ENCODE data around the gene NPR3. TPM values are rescaled to one million over a fixed set of nuclear protein-coding genes. Genes with fewer than 3 reads are reported as not detected.

NPR3 gene
- total RNA-seq, 2 experiments from 2014 or later, result 0.05 to 0.16 TPM

GRCh38 chr5:32808783-32809182, 97.7 kb downstream of the NPR3 start:
- no peak for ATAC-seq
- intact Hi-C loops (cut with micrococcal nuclease), result no loop called here
- no peak for DNase-seq
- Mint-ChIP-seq H3K4me1 (ENCODE audit: low read depth) (no peaks in the 10 kb centered on the region), H3K27me3 (no peaks in the 10 kb centered on the region), H3K27ac (no peak overlapping the region), H3K4me3 (no peak overlapping the region), H3K36me3 (ENCODE audit: low read depth) (no peaks in the 10 kb centered on the region), H3K9me3 (no peaks in the 10 kb centered on the region)
- POLR2A ChIA-PET, result no interaction called here
- CTCF ChIA-PET, result no interaction called here
- TF ChIP-seq CTCF (IDR thresholded peaks at IDR 0.05), result no peak

- no peak for TF ChIP-seq CTCF (IDR thresholded peaks at IDR 0.05)
- ATAC-seq, result no peak
- H3K4me3 Mint-ChIP-seq, result no peak overlapping the region
- no peak for DNase-seq
- no peak overlapping the region for H3K27ac Mint-ChIP-seq
- no peaks in the 10 kb centered on the region for H3K4me1 Mint-ChIP-seq (ENCODE audit: low read depth)
- no peaks in the 10 kb centered on the region for H3K36me3 Mint-ChIP-seq (ENCODE audit: low read depth)
- H3K27me3 Mint-ChIP-seq, result no peaks in the 10 kb centered on the region
- CTCF ChIA-PET, result no interaction called here
- POLR2A ChIA-PET, result no interaction called here
- intact Hi-C loops (cut with micrococcal nuclease), result no loop called here
- H3K9me3 Mint-ChIP-seq, result no peaks in the 10 kb centered on the region
These were observed 99.7 kb downstream of the NPR3 start for GRCh38 chr5:32810804-32811203.

- TF ChIP-seq CTCF (IDR thresholded peaks at IDR 0.05), result no peak
- ATAC-seq (no peak), DNase-seq (no peak)
- intact Hi-C loops (cut with micrococcal nuclease), result no loop called here
- POLR2A ChIA-PET, result no interaction called here
- Mint-ChIP-seq H3K4me3 (no peak overlapping the region), H3K27me3 (no peaks in the 10 kb centered on the region), H3K27ac (no peak overlapping the region), H3K36me3 (ENCODE audit: low read depth) (no peaks in the 10 kb centered on the region), H3K9me3 (no peaks in the 10 kb centered on the region), H3K4me1 (ENCODE audit: low read depth) (no peaks in the 10 kb centered on the region)
- CTCF ChIA-PET, result interaction anchor here (0.6 kb wide), 1 partner anchor 8 kb away, joined by 3 read pairs; no protein-coding TSS in a partner anchor
These were observed 101.3 kb downstream of the NPR3 start for GRCh38 chr5:32812399-32812798.

- intact Hi-C loops (cut with micrococcal nuclease), result no loop called here
- no peak for TF ChIP-seq CTCF (IDR thresholded peaks at IDR 0.05)
- no peaks in the 10 kb centered on the region for H3K27me3 Mint-ChIP-seq
- ChIA-PET POLR2A (no interaction called here), CTCF (no interaction called here)
- no peak overlapping the region for H3K4me3 Mint-ChIP-seq
- ATAC-seq (no peak), DNase-seq (no peak)
- no peaks in the 10 kb centered on the region for H3K36me3 Mint-ChIP-seq (ENCODE audit: low read depth)
- H3K9me3 Mint-ChIP-seq, result no peaks in the 10 kb centered on the region
- H3K27ac Mint-ChIP-seq, result no peak overlapping the region
- no peaks in the 10 kb centered on the region for H3K4me1 Mint-ChIP-seq (ENCODE audit: low read depth)
These were observed 103.0 kb downstream of the NPR3 start for GRCh38 chr5:32814141-32814540.

- ATAC-seq, result no peak
- POLR2A ChIA-PET, result no interaction called here
- no peak for TF ChIP-seq CTCF (IDR thresholded peaks at IDR 0.05)
- H3K4me3 Mint-ChIP-seq, result no peak overlapping the region
- intact Hi-C loops (cut with micrococcal nuclease), result no loop called here
- no peak overlapping the region for H3K27ac Mint-ChIP-seq
- no peaks in the 10 kb centered on the region for H3K27me3 Mint-ChIP-seq
- no peaks in the 10 kb centered on the region for H3K9me3 Mint-ChIP-seq
- DNase-seq, result no peak
- CTCF ChIA-PET, result no interaction called here
- no peaks in the 10 kb centered on the region for H3K4me1 Mint-ChIP-seq (ENCODE audit: low read depth)
- H3K36me3 Mint-ChIP-seq (ENCODE audit: low read depth), result no peaks in the 10 kb centered on the region
These were observed 103.5 kb downstream of the NPR3 start for GRCh38 chr5:32814620-32815019.
